Measurements from ENCODE around the gene PLA2G4E.

Gene PLA2G4E, protein sequence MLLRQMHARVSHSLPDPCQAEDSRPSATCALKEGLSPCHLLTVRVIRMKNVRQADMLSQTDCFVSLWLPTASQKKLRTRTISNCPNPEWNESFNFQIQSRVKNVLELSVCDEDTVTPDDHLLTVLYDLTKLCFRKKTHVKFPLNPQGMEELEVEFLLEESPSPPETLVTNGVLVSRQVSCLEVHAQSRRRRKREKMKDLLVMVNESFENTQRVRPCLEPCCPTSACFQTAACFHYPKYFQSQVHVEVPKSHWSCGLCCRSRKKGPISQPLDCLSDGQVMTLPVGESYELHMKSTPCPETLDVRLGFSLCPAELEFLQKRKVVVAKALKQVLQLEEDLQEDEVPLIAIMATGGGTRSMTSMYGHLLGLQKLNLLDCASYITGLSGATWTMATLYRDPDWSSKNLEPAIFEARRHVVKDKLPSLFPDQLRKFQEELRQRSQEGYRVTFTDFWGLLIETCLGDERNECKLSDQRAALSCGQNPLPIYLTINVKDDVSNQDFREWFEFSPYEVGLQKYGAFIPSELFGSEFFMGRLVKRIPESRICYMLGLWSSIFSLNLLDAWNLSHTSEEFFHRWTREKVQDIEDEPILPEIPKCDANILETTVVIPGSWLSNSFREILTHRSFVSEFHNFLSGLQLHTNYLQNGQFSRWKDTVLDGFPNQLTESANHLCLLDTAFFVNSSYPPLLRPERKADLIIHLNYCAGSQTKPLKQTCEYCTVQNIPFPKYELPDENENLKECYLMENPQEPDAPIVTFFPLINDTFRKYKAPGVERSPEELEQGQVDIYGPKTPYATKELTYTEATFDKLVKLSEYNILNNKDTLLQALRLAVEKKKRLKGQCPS

DNA sequence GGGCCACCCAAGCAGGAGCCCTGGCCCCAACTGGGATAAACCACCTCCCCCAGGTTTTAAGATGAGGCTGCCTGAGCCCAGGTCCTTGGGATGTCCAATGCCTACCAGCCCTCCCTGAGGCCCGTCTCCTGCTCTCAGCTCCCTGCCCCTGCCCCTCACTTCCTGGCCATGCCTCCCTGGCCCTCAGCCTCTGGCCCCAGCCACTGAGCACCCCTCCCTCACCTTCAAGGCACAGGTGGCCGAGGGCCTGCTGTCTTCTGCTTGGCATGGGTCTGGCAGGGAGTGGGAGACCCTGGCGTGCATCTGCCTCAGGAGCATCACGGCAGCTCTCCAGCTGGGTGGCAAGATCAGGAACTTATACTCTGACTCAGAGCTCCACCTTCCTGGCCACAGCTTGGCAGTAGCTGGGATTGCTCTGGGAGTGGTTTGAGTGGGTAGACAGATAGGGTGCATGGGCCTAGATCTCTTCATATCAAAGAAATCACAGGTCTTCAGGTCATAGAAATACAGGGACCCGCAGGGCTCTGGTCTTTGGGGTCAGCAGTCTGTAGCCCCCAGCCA is at the start of gene PLA2G4E:
TSS of gene PLA2G4E (minus strand) at position 330 of the 561 bp plus-strand sequence. CDS start at position 318, 12 bp downstream.
- DNase-seq, result no peak

DNA sequence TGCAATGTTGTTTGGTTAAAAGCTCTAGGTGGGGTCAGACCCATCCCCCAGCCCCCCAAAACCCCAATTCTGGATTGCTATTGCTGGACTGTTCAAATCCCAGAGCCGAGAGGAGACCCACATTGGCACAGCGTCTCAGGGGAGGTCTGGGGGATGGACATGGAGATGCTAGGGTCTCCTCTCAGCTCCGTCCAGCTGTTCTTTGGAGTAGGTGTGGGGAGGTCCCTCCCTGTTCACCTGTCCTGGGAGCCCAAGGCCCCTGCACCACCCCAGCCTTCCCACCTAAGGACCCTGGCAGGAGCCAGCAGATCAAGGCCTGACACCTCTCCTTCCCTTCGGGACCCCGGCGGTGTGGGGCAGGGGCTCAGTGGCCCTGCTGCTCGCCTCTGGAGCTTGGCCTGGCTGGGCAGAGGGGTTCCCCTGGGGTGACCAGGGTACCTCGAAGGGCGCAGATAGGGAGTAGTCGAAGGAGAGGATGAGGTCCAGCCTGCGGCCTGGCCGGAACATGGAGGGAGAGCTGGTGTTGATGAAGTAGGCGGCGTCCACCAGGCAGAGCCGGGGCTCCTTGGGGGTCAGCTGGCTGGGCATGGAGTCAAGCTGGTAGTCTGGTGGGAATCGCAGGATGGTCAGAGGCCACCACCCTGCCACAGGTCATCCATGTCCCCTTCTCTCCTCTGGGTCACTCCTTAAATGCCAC is 49.6 kb upstream of the PLA2G4E start:
- no peak for DNase-seq

DNA sequence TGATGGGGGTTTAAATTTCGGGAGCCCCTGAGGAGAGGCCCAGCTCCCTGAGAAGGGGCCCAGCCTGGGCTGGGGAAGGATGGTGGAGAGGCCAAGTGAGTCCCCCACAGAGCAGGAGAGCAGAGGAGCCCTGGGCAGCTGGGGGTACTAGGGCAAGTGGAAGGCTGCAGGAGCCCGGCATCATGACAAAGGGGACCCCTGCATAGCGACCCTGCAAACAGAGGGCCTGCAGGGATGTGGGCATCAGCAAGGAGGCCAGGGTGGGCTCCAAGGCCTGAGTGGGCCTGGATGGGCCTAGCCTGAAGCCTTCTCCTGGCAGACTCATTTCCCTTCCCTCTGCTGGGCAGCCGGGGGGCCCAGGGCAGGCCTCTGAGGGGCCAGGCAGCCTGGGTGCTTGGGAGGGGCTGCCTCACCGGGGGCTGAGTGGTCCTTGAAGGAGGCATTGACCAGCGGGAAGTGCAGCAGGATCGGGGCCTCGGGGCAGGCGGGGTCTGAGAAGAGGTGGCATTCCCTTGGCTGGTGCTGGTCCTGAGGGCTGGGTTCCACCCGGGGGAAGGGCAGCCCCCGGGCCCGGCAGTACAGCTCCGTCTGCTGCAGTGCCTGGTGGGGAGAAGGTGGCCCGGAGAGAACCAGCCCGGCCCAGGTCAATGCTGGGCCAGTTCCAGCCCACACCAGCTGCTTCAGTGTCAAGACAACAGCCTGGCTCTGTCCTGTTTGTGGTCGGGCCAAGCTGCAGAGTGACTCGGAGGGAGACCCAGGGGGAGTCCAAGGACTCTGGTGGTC is 48.8 kb upstream of the PLA2G4E start:
- no peak for DNase-seq

DNA sequence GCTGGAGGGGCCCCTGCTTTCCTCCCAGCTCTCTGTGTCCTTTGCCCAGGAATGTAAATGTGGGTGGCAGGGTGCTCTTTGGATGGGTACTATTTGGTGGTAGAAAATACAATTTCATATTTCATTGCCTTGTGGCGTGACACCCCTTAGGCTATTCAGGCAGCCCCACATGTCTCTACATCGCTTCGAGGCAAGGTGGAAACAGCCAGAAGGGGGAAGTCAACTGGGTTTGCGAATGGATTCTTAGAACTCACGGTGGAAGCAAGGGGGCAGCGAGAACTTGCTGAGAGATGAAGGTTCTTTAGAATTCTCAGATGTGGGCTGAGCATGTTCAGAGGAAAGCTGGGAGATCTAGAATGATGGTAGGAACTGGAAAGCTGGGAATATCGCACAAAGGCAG is 48.2 kb upstream of the PLA2G4E start:
- no peak for DNase-seq

DNA sequence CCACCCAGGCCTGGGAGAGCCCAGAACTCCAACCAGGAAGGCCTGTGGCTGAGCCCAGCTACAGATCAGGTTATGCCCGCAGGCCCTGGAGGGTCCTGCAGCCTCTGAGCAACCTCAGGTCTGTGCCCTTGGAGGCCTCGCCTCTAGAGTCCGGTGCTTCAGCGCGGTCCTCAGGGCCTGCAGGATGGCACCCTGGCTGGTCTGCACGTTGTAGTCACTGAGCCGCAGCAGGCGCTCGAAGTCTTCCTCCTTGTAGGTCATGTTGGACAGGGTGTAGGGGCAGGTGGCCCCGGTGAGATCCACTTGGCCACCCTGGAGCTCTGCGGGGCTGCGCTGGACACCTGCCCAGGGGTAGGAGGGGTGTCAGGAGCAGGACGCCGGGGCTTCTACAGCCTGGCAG is 47.8 kb upstream of the PLA2G4E start:
- DNase-seq, result no peak

DNA sequence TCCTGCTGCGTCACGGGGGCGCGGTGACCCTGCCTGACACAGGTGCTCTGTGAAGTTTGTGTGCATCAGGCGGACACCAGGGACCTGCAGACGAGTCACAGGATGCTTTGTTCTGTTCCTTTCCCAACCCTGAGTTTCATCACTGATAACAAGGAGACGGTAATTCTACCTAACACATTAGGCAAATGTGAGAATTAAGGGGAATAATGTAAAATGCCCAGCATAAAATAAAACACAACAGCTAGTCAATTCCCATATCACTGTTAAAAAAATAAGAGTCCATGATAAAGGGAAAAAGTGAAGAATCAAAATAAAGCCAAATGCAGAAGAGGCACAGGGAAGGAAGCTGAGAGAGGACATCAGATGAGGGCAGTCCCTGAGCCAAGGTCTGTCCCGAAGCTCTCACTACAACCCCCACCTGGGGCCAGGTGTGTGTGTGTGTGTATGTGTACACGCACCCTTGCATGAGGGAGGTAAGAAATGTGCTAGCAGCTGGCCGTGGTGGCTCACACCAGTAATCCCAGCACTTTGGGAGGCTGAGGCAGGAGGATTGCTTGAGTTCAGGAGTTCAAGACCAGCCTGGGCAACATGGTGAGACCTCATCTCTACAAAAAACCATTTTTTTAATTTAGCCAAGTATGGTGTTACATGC is 46.0 kb upstream of the PLA2G4E start:
- no peak for DNase-seq

DNA sequence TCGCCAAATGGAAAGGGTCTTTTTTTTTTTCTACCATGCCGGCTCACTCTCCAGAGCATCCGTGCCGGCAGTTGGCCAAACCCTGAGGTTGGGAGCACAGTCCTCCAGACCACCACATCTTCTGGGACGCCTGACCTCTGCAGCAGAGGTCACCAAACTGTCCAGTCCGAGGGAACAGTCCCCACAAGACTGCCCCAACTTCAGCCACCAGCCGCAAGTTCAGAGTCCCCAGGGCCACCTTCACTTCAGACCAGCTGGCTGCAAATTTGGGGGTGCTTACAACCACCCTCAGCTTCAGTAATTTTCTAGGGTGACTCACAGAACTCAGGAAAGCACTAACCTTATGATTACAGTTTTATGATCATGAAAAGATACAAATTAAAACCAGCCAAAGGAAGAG is 44.6 kb upstream of the PLA2G4E start:
- no peak for DNase-seq

DNA sequence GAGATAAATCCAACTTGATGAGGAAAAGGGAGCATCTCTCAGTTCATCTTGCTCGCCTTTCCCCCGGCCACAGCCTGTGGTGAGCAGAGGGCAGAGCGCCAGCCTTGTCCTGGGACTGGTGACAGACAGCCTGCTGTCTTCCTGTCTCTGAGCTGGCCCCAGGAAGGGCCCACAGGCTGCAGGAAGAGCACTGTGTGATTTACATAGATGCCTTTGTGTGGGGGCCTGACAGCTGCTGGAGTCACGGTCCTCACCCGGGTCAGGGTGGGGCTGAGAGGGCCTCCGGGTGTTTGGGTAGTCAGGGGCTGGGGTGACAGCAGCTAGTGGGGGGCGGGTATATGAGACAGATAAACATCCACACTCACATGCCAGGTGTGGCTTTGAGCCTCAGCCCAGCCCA is 44.2 kb upstream of the PLA2G4E start:
- DNase-seq, result no peak

DNA sequence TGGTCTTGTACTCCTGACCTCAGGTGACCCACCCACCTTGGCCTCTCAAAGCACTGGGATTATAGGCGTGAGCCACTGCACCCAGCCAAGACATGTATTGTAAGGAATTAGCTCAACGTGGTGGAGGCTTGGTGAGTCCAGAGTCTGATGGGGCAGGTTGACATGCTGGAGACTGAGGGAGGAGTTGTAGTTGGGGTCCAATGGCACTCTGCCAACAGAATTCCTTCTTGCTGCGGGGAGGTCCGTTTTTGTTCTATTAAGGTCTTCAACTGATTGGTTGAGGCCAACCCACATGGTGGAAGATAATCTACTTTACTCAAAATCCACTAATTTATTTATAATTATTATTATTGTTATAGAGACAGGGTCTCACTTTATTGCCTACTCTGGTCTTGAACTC is 43.4 kb upstream of the PLA2G4E start:
- no peak for DNase-seq

DNA sequence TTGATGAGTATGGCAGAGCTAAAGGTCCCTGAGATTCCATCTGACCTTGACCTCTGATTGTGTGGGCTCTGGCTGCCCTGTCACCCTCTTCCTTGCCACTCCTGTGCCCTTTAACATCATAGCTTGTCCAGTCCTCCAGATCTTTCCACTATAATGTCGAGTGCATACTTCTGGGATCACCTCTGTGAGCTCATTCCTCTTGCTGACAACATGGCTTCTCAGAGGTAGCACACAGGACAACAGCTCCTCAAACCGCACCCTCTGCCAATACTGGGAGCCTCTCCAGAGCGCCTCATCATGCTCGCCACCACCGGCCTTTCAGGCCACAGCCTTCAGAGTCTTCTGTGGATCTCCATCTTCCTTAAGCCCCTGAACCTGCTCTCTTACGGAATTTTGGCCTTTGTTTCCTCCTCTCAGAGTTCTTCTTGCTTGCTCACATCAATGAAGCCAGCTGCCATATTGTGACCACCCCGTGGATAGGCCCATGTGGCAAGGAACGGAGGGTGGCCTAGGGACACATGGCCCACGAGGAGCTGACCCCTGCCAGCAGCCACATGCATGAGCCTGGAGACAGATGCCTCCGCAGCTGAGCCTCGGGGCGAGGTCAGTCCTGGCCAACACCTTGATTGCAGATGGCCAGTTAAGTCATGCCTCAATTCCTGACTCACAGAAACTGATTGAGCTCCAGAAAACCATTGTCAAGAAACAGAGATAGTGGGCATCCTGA is 42.4 kb upstream of the PLA2G4E start:
- DNase-seq, result no peak

DNA sequence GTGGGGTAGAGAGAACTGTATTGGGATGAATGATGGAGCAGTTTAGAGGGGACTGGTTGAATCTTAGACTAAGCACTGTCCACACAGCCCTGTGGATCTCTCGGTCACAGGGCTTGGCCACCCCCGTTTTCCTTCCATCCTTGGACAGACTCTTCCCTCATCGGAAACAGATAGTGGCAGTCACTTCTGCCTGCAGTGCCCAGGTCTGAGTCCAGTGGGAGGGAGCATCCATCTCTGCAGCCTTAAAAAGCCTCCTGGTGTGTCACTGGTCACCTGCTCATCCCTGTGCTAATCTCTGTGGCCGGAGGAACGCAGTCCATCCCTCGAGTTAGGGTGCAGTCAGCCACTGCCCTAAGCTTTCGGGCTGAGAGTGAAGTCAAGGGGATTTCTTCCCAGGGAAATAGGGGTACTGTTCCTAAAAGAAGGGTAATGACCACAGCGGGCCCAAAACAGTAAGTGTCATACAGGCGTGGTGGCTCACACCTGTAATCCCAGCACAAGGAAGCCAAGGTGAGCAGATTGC is 41.5 kb upstream of the PLA2G4E start:
- DNase-seq, result no peak

DNA sequence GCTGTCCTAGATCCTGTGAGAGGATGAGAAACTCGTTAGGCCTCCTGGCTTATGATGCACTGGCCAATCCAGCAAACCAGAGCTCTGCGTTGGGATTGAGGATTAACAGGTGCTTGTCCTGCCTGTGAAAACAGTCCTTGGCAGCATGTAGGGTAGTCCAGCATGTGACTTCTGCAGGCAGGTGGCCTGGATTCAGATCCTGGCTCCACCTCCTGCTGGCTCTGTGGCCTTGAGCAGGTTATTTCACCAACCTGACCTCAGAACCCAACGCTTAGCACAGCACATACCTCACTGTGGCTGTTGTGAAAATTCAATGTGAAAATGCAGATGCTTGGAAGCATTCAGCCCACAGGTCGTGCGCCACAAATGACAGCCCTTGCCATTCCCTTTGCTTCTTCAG is 40.0 kb upstream of the PLA2G4E start:
- no peak for DNase-seq

DNA sequence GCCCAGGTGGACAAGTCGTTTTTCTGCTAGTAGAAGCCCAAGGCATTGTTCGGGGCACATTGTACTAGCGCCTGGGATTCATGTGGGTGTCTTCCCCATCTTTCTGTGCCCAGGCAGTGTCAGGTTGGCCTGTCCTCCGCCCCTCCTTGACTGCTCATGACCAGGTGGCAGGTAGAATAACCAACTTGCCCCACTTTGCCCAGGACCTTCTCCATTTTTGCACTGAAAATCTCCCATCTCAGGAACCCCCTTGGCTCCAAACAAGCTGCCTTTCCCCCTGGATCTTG is 39.6 kb upstream of the PLA2G4E start:
- no peak for DNase-seq

DNA sequence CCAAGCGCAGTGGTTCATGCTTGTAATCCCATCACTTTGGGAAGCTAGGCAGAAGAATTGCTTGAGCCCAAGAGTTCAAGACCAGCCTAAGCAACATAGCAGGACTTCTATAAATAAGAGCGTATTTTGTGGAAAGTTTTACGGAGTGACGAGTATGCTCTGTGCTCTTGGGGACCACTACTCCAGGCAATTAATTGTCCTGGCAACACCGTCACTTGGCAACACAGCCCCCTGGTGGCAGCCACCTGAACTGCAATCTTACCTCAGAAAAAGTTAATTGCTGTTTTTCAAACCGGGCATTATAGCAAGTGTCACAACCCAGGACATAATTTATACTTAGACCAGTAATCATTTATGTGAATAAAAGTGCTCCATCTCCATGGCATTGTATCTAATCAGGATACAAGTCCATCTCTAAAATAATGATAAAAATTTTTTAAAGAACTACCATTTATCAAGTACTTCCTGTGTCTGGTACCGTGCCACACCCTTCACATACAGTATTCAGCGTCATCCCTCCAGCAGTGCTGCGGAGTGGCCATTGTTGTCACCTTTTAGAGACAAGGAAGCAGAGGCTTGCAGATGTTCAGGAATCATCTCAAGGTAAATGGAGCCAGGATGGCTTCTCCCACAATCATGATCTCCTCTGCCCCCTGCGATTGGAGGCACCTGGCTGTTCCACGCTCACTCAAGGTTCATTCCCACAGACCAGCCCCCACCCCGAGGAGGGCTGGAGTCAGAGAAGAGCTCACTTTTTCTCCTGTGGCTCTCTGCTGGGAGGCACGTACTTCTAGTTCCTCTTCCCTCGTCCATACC is 39.0 kb upstream of the PLA2G4E start:
- no peak for DNase-seq

DNA sequence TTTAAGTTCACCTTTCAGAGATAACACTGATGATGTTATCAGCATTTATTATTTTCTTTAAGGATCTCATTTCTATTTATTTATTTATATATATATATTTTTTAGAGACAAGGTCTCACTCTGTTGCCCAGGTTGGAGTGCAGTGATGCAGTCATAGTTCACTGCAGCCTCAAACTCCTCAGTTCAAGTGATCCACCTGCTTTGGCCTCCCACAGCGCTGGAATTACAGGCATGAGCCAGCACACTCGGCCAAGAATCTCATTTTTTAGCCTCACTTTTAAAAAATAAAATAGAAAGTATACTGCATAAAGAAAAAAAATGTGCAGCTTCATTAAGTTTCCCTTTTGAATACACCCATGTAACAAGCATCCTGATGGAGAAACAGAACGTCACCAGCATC is 37.9 kb upstream of the PLA2G4E start:
- DNase-seq, result no peak

DNA sequence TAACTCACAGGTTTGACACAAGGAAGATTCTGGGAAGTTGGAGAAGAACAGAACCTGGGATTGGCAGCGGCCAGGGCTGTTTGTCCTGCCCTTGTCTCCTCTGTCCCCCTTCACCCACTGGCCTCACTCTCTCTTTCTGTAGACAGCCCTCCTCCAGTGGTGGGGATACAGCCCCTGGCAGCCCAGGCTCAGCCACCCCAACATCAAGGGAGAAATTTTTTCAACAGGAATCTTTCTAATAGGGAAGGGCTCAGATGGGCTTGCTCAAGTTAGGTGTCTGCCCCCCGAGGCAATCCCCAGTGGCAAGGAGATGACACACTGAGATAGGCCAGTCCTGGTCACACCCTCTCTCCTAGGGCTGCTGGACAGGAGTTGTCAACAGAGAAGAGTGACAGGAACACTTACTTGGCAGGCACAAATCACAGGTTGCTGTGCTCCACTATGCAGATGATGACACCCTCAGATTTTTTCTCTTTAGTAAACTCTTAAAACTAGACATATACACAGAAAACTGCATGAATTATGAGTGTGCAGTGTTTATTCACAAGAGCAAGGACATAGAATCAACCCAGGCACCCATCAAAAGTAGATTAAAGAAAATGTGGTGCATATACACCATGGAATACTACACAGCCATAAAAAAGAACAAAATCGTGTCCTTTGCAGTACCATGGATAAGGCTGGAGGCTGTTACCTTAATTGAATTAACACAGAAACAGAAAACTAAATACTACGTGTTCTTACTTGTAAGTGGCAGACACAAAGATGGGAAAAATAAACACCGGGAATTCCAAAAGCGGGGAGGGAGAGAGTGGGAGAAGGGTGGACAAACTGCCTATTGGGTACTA is 37.2 kb upstream of the PLA2G4E start:
- no peak for DNase-seq

DNA sequence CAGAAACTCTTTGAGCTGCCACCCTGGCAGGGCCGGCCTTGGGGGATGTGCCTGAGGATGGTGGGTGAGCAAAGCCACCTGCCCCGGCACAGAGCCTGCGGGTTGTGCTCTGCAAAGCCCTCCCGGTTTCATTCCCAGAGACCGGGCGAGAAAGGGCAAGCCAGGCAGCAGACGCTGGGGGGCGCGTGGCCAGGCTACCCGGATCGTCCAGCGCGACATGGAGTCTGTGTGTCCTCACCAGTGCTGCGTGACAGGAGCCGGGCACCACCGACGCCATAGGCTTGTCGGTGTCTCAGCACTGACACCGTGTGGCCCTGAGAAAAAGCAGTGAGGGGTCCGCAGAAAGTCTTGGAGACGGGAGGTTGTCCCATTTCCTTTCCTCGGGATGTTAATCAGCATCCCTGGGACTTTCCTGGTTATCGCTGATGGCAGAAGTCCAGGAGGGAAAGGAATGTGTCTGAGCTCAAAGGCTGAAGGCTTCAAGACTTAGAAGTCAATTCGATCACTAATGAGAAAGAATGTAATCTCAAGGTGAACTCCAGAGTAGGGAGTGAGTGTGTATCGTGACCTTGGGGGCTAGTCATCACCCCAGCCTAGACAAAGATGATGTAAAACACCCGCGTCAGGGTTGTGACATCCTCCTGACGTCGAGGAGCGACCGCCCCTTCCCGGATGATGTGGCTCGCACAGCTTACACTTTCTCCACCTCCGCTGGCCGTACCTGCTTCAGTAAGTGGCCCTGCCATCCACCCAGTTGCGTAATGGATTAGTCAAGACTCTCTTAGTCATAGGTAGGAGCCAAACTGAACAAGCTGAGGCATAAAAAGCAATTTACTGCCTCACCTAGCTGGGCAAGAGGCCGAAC is 36.3 kb upstream of the PLA2G4E start:
- DNase-seq, result no peak

DNA sequence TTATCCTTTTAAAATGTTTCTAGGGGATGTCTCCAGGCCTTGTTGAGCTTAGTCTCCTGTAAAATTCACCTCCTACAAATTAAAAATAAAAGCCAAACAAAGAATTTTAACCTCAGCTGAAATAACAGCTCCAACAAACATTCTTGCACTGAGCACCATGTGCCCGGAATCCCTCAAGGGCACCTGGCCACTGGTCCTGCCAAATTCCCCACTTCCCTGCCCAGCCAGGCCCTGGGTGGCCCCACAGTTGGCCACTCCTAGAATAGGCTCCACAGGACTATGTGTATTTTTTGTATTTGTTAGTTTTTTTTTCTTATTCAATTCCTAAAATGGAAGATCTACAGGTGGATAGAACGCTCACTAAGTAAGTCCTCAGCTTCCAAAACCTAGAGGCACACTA is 33.1 kb upstream of the PLA2G4E start:
- DNase-seq, result no peak
